GM12878 (cell line): Measurements from ENCODE around the gene SUCNR1. TPM values are rescaled to one million over a fixed set of nuclear protein-coding genes. Genes with fewer than 3 reads are reported as not detected.

Experiments used
- ATAC-seq: fragments of 200-7000 bp; cut with Tn5 transposase; 3 replicates; pipeline ENCODE4 v1.9.1; 2020; ENCODE audit warnings: mild to moderate bottlenecking, moderate library complexity
- BruUV-seq: library from RNA; stranded (reverse); fragments of 400-500 nt; replicated peaks from 2 replicates; lab custom pipeline; 2021; lab: Mats Ljungman, UMichigan
- CTCF ChIA-PET: fragments of 300-600 bp; sonication (Branson Sonifier 250); formaldehyde crosslinking; extraction: SDS; loops from one replicate; lab custom pipeline; 2021; ENCODE audit warnings: inconsistent platforms; lab: Yijun Ruan, JAX
- POLR2A ChIA-PET: fragments of 350-600 bp; formaldehyde crosslinking; extraction: SDS; loops from one replicate; lab custom pipeline; 2021; ENCODE audit warnings: inconsistent platforms; lab: Charles Lee
- RAD21 ChIA-PET: fragments of 300-600 bp; sonication (Branson Sonifier 250); formaldehyde crosslinking; loops from one replicate; lab custom pipeline; 2023; ENCODE audit warnings: antibody characterized with exemption; ENCODE audit not compliant: unreplicated experiment; lab: Charles Lee
- SMC1A ChIA-PET: fragments of 300-600 bp; sonication (Branson Sonifier 250); formaldehyde crosslinking; loops from one replicate; lab custom pipeline; 2023; ENCODE audit not compliant: unreplicated experiment, uncharacterized antibody; lab: Charles Lee
- DNase-seq: peaks from one replicate; pipeline ENCODE4 v3.0.0-alpha.2; 2011; ENCODE audit warnings: low read depth, low spot score
- FAIRE-seq: peaks from 3 replicates; lab custom pipeline; 2011; peaks lifted over from hg19 to GRCh38; lab: Jason Lieb, UNC
- H2AFZ ChIP-seq: 2 replicates; pipeline ENCODE4 v1.6.0; 2011; ENCODE audit warnings: low read depth, low read length, control low read depth; ENCODE audit not compliant: control insufficient read depth
- H3K27ac ChIP-seq: 2 replicates; pipeline ENCODE4 v1.5.1; 2011; ENCODE audit warnings: control low read depth; ENCODE audit not compliant: control insufficient read depth, insufficient read depth
- H3K27me3 ChIP-seq, 2 experiments: replicated peaks in 1 of 2; 2 replicates each; pipeline versions ENCODE4 v1.6.0 to v1.6.1; 2011; ENCODE audit warnings: low read length in 1 of 2; ENCODE audit not compliant: control insufficient read depth in 2 of 2, insufficient read depth in 2 of 2
- H3K36me3 ChIP-seq, 2 experiments: 2 replicates each; pipeline ENCODE4 v1.5.1; 2011; ENCODE audit warnings: low read length in 1 of 2; ENCODE audit not compliant: control insufficient read depth in 2 of 2, insufficient read depth in 2 of 2
- H3K4me1 ChIP-seq: 2 replicates; pipeline ENCODE4 v1.6.1; 2011; ENCODE audit warnings: mild to moderate bottlenecking, low read length, moderate library complexity, mixed read lengths; ENCODE audit not compliant: control insufficient read depth, insufficient read depth
- H3K4me2 ChIP-seq: 2 replicates; pipeline ENCODE4 v1.6.0; 2011; ENCODE audit warnings: control low read depth; ENCODE audit not compliant: control insufficient read depth, insufficient read depth
- H3K4me3 ChIP-seq: fragments of 200-600 bp; sonication (generic); 2 replicates; pipeline ENCODE4 v1.5.1; 2016
- H3K79me2 ChIP-seq: 2 replicates; pipeline ENCODE4 v1.6.0; 2011; ENCODE audit warnings: low read length; ENCODE audit not compliant: control insufficient read depth, insufficient read depth
- H3K9ac ChIP-seq: 2 replicates; pipeline ENCODE4 v1.8.0; 2011; ENCODE audit warnings: low read length, control low read depth, mixed read lengths; ENCODE audit not compliant: control insufficient read depth, insufficient read depth
- H3K9me3 ChIP-seq: replicated peaks from 3 replicates; pipeline ENCODE4 v1.5.1; 2011; ENCODE audit warnings: mild to moderate bottlenecking, low read length; ENCODE audit not compliant: control insufficient read depth, insufficient read depth
- H4K20me1 ChIP-seq: 2 replicates; pipeline ENCODE4 v1.6.0; 2011; ENCODE audit not compliant: control insufficient read depth, insufficient read depth
- BMI1 ChIP-seq: fragments of 450-650 bp; IDR thresholded peaks from 2 replicates; pipeline ENCODE4 v1.6.1; 2016; ENCODE audit warnings: mild to moderate bottlenecking, moderate library complexity, borderline replicate concordance
- CBX5 ChIP-seq: sonication (generic); IDR thresholded peaks from 2 replicates; pipeline ENCODE4 v1.6.1; 2016; ENCODE audit warnings: low read depth, moderate library complexity, mild to moderate bottlenecking, inconsistent platforms
- DPF2 ChIP-seq: fragments of 450-650 bp; IDR thresholded peaks from 2 replicates; pipeline ENCODE4 v1.6.1; 2017; ENCODE audit warnings: mild to moderate bottlenecking
- KAT2A ChIP-seq: conservative IDR thresholded peaks from 2 replicates; pipeline ENCODE4 v1.6.1; 2011; ENCODE audit warnings: low read depth, low read length; ENCODE audit not compliant: control insufficient read depth
- KLF5 ChIP-seq: fragments of 450-650 bp; IDR thresholded peaks from 2 replicates; pipeline ENCODE4 v1.6.1; 2014; ENCODE audit warnings: mild to moderate bottlenecking; ENCODE audit not compliant: partially characterized antibody
- PML ChIP-seq: IDR thresholded peaks from 2 replicates; pipeline ENCODE4 v1.6.1; 2012; ENCODE audit warnings: low read length, inconsistent platforms
- POLR2AphosphoS5 ChIP-seq: IDR thresholded peaks from 2 replicates; pipeline ENCODE4 v1.6.1; 2011; ENCODE audit warnings: mild to moderate bottlenecking, low read length, inconsistent platforms
- RAD21 ChIP-seq: IDR thresholded peaks from 2 replicates; pipeline ENCODE4 v1.6.1; 2011; ENCODE audit warnings: mild to moderate bottlenecking, low read depth, low read length, moderate library complexity; ENCODE audit not compliant: insufficient read depth
- RCOR1 ChIP-seq: conservative IDR thresholded peaks from 2 replicates; pipeline ENCODE4 v1.6.1; 2012; ENCODE audit warnings: low read depth, low read length, improper control_type of control experiment
- SIX5 ChIP-seq: IDR thresholded peaks from 2 replicates; pipeline ENCODE4 v1.6.1; 2011; ENCODE audit warnings: mild to moderate bottlenecking, low read depth, low read length, moderate library complexity; ENCODE audit not compliant: severe bottlenecking
- WRNIP1 ChIP-seq: IDR thresholded peaks from 2 replicates; pipeline ENCODE4 v1.6.1; 2011; ENCODE audit warnings: low read depth, low read length, improper control_type of control experiment, borderline replicate concordance
- ZNF274 ChIP-seq: IDR thresholded peaks from one replicate; pipeline ENCODE4 v1.8.0; 2011; ENCODE audit not compliant: insufficient read length, insufficient read depth
- WGBS: methylation state at CpG from one replicate; pipeline ENCODE4 v1.1.6; 2016; ENCODE audit warnings: low lambda C conversion rate; ENCODE audit not compliant: insufficient replicate concordance, insufficient coverage; ENCODE audit errors: missing lambda C conversion rate; 5-methylcytosine and 5-hydroxymethylcytosine counted together
- in situ Hi-C: fragments of 300-500 bp; cut with MboI; formaldehyde crosslinking; loops from 9 replicates; pipeline ENCODE4 v1.14.3; 2018; ENCODE audit warnings: mixed read lengths
- intact Hi-C: fragments of 100-400 bp; cut with micrococcal nuclease; formaldehyde crosslinking; loops from one replicate; pipeline ENCODE4 v1.14.2; 2022; ENCODE audit not compliant: unreplicated experiment
- polyA plus RNA-seq, 11 experiments: library from polyadenylated mRNA; depleted of rRNA in 4 of 11; unstranded in 6 of 11; stranded (reverse) in 5 of 11; fragments of >200 nt; fragmentation: Nextera tagmentation in 4 of 11; fragmentation: Illumina TruSeq in 1 of 11; extraction: Ambion mirVana in 4 of 11; extraction: Trizol in 1 of 11; gene quantifications; 1 replicate in 1 of 11; 2 replicates in 10 of 11; pipeline versions ENCODE4 v1.2.1 to v1.2.3, GENCODE V29; 2011 to 2016; ENCODE audit warnings: inconsistent platforms in 2 of 11, missing spikeins in 2 of 11, low read depth in 1 of 11
- total RNA-seq, 4 experiments: library from RNA; depleted of rRNA in 3 of 4; stranded (reverse); fragments of >200 nt in 3 of 4; fragmentation: Illumina TruSeq in 1 of 4; extraction: Trizol in 1 of 4; gene quantifications; 2 replicates each; pipeline versions ENCODE4 v1.2.1 to v1.2.3, GENCODE V29; 2013 to 2021
- TF ChIP-seq, protein P1 (sequence below), 3 experiments: IDR thresholded peaks in 2 of 3; conservative IDR thresholded peaks in 1 of 3; 2 replicates each; pipeline ENCODE4 v1.5.1; 2011; ENCODE audit warnings: low read depth in 3 of 3, low read length in 3 of 3, mild to moderate bottlenecking in 3 of 3, control low read depth in 2 of 3, moderate library complexity in 2 of 3, inconsistent platforms in 1 of 3, mixed read lengths in 1 of 3; ENCODE audit not compliant: control insufficient read depth in 2 of 3, insufficient read depth in 1 of 3; ENCODE audit errors: extremely low read depth in 1 of 3
- TF ChIP-seq, protein P2 (sequence below): fragments of 450-650 bp; conservative IDR thresholded peaks from 2 replicates; pipeline ENCODE4 v1.6.1; 2017; ENCODE audit warnings: mild to moderate bottlenecking, moderate library complexity
- TF ChIP-seq, protein P3 (sequence below): fragments of 450-650 bp; IDR thresholded peaks from 2 replicates; pipeline ENCODE4 v1.6.1; 2017; ENCODE audit warnings: borderline replicate concordance
- TF ChIP-seq, protein P4 (sequence below): fragments of 150-350 bp; IDR thresholded peaks from 2 replicates; pipeline ENCODE4 v1.6.1; 2014; ENCODE audit warnings: mild to moderate bottlenecking, low read depth, low read length

SUCNR1 gene
- total and polyA plus RNA-seq, 10 of the 15 experiments (the other 5 are each of a cell fraction or from before 2014, with no cell fraction given): 0.03 to 0.12 (median 0.07) TPM; not detected in 4

DNA sequence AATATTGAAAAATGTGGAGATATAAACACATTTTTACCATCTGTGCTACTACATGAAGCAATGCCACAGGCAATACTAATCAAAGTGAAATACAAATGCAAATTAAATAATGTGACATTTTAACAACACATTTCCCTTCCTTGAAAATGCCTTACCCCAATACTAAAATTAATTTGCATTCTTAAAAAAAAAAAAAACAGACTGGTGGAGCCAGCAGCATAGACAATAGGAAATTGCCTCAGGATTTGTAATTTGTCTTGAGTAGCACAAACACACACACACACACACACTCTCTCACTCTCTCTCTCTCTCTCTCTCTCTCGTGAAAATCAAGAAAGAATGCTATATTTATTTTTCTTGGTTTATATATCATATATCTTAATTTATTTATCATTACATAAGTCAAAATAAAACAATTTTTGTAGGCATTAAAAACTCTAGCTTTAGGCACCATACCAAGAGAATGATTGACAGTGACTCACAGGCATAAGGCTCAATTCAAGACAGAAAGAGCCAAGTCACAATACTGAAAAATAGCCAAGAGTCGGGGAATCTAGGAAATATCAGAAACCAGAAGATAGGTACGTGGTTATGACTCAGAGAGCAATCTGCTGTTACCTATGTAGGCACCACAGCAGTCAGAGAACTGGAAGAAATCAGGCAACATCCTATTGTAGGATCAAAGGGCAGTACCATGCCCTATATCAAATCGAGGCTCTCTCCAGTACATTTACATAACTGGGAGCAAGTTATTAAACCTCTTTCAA lies 23.0 kb downstream of the SUCNR1 start:
- FAIRE-seq (no peak), DNase-seq (no peak), ATAC-seq (no peak)
- intact Hi-C loops (no loop called here), in situ Hi-C loops (no loop called here)
- no peaks in the 10 kb centered on the region for H3K4me1 ChIP-seq
- H3K4me2 ChIP-seq: no peak overlapping the region
- no peaks in the 10 kb centered on the region for H4K20me1 ChIP-seq
- no peaks in the 10 kb centered on the region for H3K9me3 ChIP-seq
- H3K9ac ChIP-seq: no peak overlapping the region
- WGBS: 64% methylated on average over 4 of the region's 4 CpGs
- ChIA-PET POLR2A (no interaction called here), RAD21 (no interaction called here), SMC1A (no interaction called here), CTCF (no interaction called here)
- no peak overlapping the region for H3K27ac ChIP-seq
- no peak overlapping the region for H3K4me3 ChIP-seq
- no peaks in the 10 kb centered on the region for H3K36me3 ChIP-seq
- no TSS peak for BruUV-seq
- H3K27me3 ChIP-seq: no peaks in the 10 kb centered on the region
- H3K79me2 ChIP-seq: no peaks in the 10 kb centered on the region
- no peak overlapping the region for H2AFZ ChIP-seq
- TF ChIP-seq CBX5: no peak
- TF ChIP-seq, protein P1, sequence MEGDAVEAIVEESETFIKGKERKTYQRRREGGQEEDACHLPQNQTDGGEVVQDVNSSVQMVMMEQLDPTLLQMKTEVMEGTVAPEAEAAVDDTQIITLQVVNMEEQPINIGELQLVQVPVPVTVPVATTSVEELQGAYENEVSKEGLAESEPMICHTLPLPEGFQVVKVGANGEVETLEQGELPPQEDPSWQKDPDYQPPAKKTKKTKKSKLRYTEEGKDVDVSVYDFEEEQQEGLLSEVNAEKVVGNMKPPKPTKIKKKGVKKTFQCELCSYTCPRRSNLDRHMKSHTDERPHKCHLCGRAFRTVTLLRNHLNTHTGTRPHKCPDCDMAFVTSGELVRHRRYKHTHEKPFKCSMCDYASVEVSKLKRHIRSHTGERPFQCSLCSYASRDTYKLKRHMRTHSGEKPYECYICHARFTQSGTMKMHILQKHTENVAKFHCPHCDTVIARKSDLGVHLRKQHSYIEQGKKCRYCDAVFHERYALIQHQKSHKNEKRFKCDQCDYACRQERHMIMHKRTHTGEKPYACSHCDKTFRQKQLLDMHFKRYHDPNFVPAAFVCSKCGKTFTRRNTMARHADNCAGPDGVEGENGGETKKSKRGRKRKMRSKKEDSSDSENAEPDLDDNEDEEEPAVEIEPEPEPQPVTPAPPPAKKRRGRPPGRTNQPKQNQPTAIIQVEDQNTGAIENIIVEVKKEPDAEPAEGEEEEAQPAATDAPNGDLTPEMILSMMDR (IDR thresholded peaks at IDR 0.05 in 2 of 3, conservative IDR thresholded peaks at IDR 0.05 in 1 of 3; ENCODE audit: control insufficient read depth in 2 of 3, extremely low read depth in 1 of 3, insufficient read depth in 1 of 3, low read depth in 3 of 3, low read length in 3 of 3): no peak
- TF ChIP-seq WRNIP1: no peak
- no peak for TF ChIP-seq POLR2AphosphoS5
- TF ChIP-seq KAT2A: no peak
- TF ChIP-seq RCOR1: no peak
- no peak for TF ChIP-seq SIX5
- no peak for TF ChIP-seq RAD21
- TF ChIP-seq, protein P2, sequence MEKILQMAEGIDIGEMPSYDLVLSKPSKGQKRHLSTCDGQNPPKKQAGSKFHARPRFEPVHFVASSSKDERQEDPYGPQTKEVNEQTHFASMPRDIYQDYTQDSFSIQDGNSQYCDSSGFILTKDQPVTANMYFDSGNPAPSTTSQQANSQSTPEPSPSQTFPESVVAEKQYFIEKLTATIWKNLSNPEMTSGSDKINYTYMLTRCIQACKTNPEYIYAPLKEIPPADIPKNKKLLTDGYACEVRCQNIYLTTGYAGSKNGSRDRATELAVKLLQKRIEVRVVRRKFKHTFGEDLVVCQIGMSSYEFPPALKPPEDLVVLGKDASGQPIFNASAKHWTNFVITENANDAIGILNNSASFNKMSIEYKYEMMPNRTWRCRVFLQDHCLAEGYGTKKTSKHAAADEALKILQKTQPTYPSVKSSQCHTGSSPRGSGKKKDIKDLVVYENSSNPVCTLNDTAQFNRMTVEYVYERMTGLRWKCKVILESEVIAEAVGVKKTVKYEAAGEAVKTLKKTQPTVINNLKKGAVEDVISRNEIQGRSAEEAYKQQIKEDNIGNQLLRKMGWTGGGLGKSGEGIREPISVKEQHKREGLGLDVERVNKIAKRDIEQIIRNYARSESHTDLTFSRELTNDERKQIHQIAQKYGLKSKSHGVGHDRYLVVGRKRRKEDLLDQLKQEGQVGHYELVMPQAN: no peak
- TF ChIP-seq, protein P3, sequence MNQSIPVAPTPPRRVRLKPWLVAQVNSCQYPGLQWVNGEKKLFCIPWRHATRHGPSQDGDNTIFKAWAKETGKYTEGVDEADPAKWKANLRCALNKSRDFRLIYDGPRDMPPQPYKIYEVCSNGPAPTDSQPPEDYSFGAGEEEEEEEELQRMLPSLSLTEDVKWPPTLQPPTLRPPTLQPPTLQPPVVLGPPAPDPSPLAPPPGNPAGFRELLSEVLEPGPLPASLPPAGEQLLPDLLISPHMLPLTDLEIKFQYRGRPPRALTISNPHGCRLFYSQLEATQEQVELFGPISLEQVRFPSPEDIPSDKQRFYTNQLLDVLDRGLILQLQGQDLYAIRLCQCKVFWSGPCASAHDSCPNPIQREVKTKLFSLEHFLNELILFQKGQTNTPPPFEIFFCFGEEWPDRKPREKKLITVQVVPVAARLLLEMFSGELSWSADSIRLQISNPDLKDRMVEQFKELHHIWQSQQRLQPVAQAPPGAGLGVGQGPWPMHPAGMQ: no peak
- TF ChIP-seq KLF5: no peak
- TF ChIP-seq, protein P4, sequence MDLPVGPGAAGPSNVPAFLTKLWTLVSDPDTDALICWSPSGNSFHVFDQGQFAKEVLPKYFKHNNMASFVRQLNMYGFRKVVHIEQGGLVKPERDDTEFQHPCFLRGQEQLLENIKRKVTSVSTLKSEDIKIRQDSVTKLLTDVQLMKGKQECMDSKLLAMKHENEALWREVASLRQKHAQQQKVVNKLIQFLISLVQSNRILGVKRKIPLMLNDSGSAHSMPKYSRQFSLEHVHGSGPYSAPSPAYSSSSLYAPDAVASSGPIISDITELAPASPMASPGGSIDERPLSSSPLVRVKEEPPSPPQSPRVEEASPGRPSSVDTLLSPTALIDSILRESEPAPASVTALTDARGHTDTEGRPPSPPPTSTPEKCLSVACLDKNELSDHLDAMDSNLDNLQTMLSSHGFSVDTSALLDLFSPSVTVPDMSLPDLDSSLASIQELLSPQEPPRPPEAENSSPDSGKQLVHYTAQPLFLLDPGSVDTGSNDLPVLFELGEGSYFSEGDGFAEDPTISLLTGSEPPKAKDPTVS: no peak
- no peak for TF ChIP-seq PML
- TF ChIP-seq BMI1: no peak
- TF ChIP-seq DPF2: no peak
- no peak for TF ChIP-seq ZNF274
